ENCODE measurements around the gene BMS1. TPM values are rescaled to one million over a fixed set of nuclear protein-coding genes. Genes with fewer than 3 reads are reported as not detected.

BMS1 gene
- total RNA-seq, 1 experiment from 2014 or later = 32.3 TPM

DNA sequence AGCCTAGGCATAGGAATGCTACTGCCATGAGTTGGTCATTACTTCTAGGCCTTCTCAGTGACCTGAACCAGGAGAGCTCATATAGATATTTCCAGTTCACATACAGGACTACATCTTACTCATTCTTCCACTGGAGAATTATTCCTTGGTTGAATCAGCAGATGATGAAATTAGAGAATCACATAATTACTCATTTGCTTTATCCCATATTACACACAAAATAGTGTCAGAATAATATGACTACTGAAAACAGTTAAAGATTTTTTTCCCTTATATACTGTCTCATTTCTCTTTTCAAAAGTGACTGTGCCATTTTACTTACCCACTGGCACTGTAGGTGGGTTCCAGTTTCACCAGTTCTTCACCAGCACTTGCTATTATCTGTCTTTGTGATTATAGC is 18.5 kb downstream of the BMS1 start:
- intact Hi-C loops (cut with micrococcal nuclease; ENCODE audit: unreplicated experiment) (no loop called here), in situ Hi-C loops (cut with HindIII; ENCODE audit: low pct_unique_long_range_greater_than_20kb, low sequenced_read_pairs) (no loop called here)
- Histone ChIP-seq H3K9me3 (ENCODE audit: control insufficient read depth, insufficient read depth, low read depth, low read length) (no peaks in the 10 kb centered on the region), H3K4me3 (ENCODE audit: low read depth in 2 of 2, low read length in 2 of 2) (no peak overlapping the region), H3K36me3 (ENCODE audit: control insufficient read depth, insufficient read depth, low read length) (peaks cover 63% of the 10 kb centered on the region), H3K27me3 (ENCODE audit: control insufficient read depth, insufficient read depth, low read length) (no peaks in the 10 kb centered on the region), H3K27ac (ENCODE audit: low read length) (no peak overlapping the region), H3K4me1 (ENCODE audit: control insufficient read depth, insufficient read depth, low read length) (no peaks in the 10 kb centered on the region)
- DNase-seq (ENCODE audit: low read depth, low spot score) = no peak
- TF ChIP-seq POLR2AphosphoS5 (IDR thresholded peaks at IDR 0.05; ENCODE audit: low read depth, low read length) (no peak), SIN3A (IDR thresholded peaks at IDR 0.05; ENCODE audit: borderline replicate concordance, insufficient read depth, low read depth, low read length) (no peak), TCF7L2 (IDR thresholded peaks at IDR 0.05; ENCODE audit: low read depth, low read length) (no peak)
- TF ChIP-seq, protein P1, sequence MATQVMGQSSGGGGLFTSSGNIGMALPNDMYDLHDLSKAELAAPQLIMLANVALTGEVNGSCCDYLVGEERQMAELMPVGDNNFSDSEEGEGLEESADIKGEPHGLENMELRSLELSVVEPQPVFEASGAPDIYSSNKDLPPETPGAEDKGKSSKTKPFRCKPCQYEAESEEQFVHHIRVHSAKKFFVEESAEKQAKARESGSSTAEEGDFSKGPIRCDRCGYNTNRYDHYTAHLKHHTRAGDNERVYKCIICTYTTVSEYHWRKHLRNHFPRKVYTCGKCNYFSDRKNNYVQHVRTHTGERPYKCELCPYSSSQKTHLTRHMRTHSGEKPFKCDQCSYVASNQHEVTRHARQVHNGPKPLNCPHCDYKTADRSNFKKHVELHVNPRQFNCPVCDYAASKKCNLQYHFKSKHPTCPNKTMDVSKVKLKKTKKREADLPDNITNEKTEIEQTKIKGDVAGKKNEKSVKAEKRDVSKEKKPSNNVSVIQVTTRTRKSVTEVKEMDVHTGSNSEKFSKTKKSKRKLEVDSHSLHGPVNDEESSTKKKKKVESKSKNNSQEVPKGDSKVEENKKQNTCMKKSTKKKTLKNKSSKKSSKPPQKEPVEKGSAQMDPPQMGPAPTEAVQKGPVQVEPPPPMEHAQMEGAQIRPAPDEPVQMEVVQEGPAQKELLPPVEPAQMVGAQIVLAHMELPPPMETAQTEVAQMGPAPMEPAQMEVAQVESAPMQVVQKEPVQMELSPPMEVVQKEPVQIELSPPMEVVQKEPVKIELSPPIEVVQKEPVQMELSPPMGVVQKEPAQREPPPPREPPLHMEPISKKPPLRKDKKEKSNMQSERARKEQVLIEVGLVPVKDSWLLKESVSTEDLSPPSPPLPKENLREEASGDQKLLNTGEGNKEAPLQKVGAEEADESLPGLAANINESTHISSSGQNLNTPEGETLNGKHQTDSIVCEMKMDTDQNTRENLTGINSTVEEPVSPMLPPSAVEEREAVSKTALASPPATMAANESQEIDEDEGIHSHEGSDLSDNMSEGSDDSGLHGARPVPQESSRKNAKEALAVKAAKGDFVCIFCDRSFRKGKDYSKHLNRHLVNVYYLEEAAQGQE (IDR thresholded peaks at IDR 0.05; ENCODE audit: insufficient read depth in 1 of 2, low read depth in 2 of 2, low read length in 1 of 2) = no peak
- TF ChIP-seq, protein P2, sequence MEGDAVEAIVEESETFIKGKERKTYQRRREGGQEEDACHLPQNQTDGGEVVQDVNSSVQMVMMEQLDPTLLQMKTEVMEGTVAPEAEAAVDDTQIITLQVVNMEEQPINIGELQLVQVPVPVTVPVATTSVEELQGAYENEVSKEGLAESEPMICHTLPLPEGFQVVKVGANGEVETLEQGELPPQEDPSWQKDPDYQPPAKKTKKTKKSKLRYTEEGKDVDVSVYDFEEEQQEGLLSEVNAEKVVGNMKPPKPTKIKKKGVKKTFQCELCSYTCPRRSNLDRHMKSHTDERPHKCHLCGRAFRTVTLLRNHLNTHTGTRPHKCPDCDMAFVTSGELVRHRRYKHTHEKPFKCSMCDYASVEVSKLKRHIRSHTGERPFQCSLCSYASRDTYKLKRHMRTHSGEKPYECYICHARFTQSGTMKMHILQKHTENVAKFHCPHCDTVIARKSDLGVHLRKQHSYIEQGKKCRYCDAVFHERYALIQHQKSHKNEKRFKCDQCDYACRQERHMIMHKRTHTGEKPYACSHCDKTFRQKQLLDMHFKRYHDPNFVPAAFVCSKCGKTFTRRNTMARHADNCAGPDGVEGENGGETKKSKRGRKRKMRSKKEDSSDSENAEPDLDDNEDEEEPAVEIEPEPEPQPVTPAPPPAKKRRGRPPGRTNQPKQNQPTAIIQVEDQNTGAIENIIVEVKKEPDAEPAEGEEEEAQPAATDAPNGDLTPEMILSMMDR (IDR thresholded peaks at IDR 0.05) = no peak
- no peak for ATAC-seq
- ChIA-PET POLR2A (no interaction called here), CTCF (no interaction called here)
- no TSS peak for BruUV-seq (replicated peaks)

DNA sequence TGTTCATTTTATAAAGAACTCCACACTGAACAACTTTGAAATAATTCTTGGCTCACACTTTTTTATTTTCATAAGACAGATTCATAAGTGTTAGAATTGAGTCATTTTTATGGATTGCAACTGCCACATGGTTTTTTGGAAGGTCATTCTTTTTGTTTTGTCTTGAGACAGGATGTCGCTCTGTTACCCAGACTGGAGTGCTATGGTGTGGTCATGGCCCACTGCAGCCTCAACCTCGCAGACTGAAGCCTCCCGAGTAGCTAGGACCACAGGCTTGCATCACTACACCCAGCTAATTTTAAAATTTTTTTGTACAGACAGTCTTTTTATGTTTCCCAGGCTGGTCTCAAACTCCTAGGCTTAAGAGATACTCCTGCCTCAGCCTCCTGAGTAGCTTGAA is 20.3 kb downstream of the BMS1 start:
- H3K4me1 ChIP-seq (ENCODE audit: control insufficient read depth, insufficient read depth, low read length) = no peaks in the 10 kb centered on the region
- CTCF ChIA-PET = no interaction called here
- ATAC-seq = no peak
- no peak for TF ChIP-seq SIN3A (IDR thresholded peaks at IDR 0.05; ENCODE audit: borderline replicate concordance, insufficient read depth, low read depth, low read length)
- TF ChIP-seq, protein P1 (IDR thresholded peaks at IDR 0.05; ENCODE audit: insufficient read depth in 1 of 2, low read depth in 2 of 2, low read length in 1 of 2) = no peak
- no TSS peak for BruUV-seq (replicated peaks)
- intact Hi-C loops (cut with micrococcal nuclease; ENCODE audit: unreplicated experiment) (no loop called here), in situ Hi-C loops (cut with HindIII; ENCODE audit: low pct_unique_long_range_greater_than_20kb, low sequenced_read_pairs) (no loop called here)
- no peak overlapping the region for H3K27ac ChIP-seq (ENCODE audit: low read length)
- H3K4me3 ChIP-seq (ENCODE audit: low read depth in 2 of 2, low read length in 2 of 2) = no peak overlapping the region
- H3K36me3 ChIP-seq (ENCODE audit: control insufficient read depth, insufficient read depth, low read length) = peaks cover 49% of the 10 kb centered on the region
- no peaks in the 10 kb centered on the region for H3K9me3 ChIP-seq (ENCODE audit: control insufficient read depth, insufficient read depth, low read depth, low read length)
- no peaks in the 10 kb centered on the region for H3K27me3 ChIP-seq (ENCODE audit: control insufficient read depth, insufficient read depth, low read length)
- POLR2A ChIA-PET = no interaction called here
- DNase-seq (ENCODE audit: low read depth, low spot score) = no peak
